ENCODE results near the gene SSR1.

The SSR1 gene

DNA sequence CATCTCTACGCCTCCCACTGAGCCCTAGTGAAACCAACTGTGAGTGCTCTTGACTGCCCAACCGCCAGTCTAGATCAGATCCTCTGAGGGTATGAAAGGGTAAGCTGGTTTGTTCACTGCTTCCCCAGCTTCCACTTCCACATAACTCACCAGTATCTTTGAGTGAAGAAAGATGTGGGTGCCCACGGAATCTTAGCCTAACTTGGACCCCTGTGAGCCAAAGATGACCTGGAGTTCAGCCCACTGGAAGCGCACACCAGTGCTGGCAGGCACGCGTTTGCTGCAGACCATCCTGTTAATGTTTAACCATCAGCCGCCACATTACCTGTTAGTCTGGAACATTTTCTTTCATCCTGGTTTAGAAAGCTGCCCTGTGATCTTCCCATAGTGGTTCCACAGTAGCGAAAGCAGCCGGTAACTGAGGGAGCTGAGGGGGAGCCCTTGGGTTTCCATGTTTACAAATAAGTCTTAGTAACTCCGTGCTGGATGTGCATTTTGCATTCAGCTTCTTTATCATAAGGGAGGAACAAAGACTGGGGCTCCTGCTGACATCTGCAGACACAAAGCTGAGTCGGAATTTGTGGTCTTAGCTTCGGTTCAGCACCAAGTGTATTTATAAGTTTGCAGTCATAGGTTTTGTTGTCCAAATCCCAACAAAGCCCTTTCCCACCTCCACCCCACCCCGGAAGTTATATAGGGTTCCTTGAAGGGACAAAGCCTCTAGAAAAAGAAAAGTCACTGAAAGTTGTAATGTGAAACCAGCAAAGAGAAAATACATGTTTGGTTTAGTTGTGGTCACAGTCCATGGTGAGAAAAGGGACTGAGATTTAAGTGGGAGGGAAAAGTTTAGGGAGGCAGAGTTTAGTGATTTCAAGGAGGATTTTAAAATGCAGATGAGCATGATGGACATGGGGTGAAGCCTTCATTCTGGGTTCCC lies 71.0 kb downstream of the SSR1 start:
- in situ Hi-C loops (cut with HindIII; ENCODE audit: low pct_ligation_motif_present, low sequenced_read_pairs) = loop anchor here (25.0 kb wide), 1 partner anchor 530 kb away; no protein-coding TSS in a partner anchor
- DNase-seq = peak; percentile 12
- Histone ChIP-seq H3K27me3 (replicated peaks) (no peaks in the 10 kb centered on the region), H3K27ac (peak overlapping the region; percentile 39), H3K36me3 (replicated peaks) (peaks cover 14% of the 10 kb centered on the region), H3K4me3 (ENCODE audit: low read depth, low read length) (no peak overlapping the region)
- TF ChIP-seq, protein P1, sequence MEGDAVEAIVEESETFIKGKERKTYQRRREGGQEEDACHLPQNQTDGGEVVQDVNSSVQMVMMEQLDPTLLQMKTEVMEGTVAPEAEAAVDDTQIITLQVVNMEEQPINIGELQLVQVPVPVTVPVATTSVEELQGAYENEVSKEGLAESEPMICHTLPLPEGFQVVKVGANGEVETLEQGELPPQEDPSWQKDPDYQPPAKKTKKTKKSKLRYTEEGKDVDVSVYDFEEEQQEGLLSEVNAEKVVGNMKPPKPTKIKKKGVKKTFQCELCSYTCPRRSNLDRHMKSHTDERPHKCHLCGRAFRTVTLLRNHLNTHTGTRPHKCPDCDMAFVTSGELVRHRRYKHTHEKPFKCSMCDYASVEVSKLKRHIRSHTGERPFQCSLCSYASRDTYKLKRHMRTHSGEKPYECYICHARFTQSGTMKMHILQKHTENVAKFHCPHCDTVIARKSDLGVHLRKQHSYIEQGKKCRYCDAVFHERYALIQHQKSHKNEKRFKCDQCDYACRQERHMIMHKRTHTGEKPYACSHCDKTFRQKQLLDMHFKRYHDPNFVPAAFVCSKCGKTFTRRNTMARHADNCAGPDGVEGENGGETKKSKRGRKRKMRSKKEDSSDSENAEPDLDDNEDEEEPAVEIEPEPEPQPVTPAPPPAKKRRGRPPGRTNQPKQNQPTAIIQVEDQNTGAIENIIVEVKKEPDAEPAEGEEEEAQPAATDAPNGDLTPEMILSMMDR (IDR thresholded peaks at IDR 0.05; ENCODE audit: low read depth, low read length, missing control alignments) = no peak

DNA sequence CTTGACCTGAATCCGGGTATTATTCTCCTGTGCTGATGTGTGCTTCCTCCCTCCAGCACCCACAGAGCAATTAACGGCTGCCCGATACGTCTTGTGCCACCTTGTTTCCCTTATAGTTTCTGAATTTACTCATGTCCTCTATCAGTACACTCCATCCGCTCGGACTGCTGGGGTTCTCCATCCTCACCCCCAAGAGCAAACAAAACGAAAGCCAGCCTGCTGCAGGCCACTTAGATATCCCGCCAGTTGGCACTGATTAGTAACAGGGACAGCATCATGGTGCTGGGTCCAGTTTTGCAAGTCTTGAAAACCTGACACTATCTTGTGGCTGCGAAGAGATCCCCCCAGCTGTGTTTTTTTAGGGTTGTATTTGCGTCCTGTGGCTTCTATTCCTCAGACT lies 71.8 kb downstream of the SSR1 start:
- H3K27ac ChIP-seq = no peak overlapping the region
- H3K27me3 ChIP-seq (replicated peaks) = no peaks in the 10 kb centered on the region
- H3K4me3 ChIP-seq (ENCODE audit: low read depth, low read length) = no peak overlapping the region
- peaks cover 10% of the 10 kb centered on the region for H3K36me3 ChIP-seq (replicated peaks)
- in situ Hi-C loops (cut with HindIII; ENCODE audit: low pct_ligation_motif_present, low sequenced_read_pairs) = loop anchor here (25.0 kb wide), 1 partner anchor 529 kb away; no protein-coding TSS in a partner anchor
- TF ChIP-seq, protein P1 (IDR thresholded peaks at IDR 0.05; ENCODE audit: low read depth, low read length, missing control alignments) = no peak
- DNase-seq = no peak

DNA sequence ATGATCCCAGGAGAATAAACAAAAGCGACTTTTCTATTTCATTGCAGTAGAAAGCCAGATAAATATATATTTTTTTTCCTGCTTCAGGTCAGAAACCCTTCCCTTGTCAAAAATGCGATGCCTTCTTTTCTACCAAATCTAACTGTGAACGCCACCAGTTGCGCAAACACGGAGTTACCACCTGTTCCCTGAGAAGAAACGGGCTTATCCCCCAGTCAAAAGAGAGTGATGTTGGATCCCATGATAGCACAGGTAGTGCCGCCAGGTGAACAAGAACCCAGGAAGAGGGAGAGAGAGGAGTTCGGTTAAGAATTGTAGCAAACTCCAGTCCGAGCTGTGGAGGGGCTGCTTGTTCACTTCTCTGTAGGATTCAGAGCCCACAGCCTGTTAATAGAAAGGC lies 72.6 kb downstream of the SSR1 start:
- Histone ChIP-seq H3K4me3 (ENCODE audit: low read depth, low read length) (no peak overlapping the region), H3K27me3 (replicated peaks) (no peaks in the 10 kb centered on the region), H3K27ac (no peak overlapping the region), H3K36me3 (replicated peaks) (peaks cover 17% of the 10 kb centered on the region)
- in situ Hi-C loops (cut with HindIII; ENCODE audit: low pct_ligation_motif_present, low sequenced_read_pairs) = loop anchor here (25.0 kb wide), 1 partner anchor 528 kb away; no protein-coding TSS in a partner anchor
- DNase-seq = no peak
- TF ChIP-seq, protein P1 (IDR thresholded peaks at IDR 0.05; ENCODE audit: low read depth, low read length, missing control alignments) = no peak

DNA sequence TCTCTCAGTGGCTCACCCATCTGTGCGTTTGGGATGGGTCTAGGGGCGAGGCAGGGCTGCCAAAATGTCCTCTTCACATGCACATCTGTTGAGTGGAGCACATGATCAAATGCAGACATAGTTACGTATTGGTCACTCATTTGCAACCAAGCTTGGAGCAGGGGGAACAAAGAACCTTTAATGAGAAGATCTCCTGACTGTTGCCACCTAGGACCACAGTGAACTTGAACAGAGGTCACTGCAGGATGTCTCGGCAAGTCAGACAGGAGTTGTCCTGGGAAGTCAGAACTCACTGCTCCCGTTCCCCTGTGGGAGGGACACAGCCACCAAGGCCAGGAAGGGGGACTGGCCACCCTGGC lies 73.4 kb downstream of the SSR1 start:
- Histone ChIP-seq H3K27ac (no peak overlapping the region), H3K4me3 (ENCODE audit: low read depth, low read length) (no peak overlapping the region), H3K27me3 (replicated peaks) (no peaks in the 10 kb centered on the region), H3K36me3 (replicated peaks) (peaks cover 25% of the 10 kb centered on the region)
- TF ChIP-seq, protein P1 (IDR thresholded peaks at IDR 0.05; ENCODE audit: low read depth, low read length, missing control alignments) = no peak
- in situ Hi-C loops (cut with HindIII; ENCODE audit: low pct_ligation_motif_present, low sequenced_read_pairs) = loop anchor here (25.0 kb wide), 1 partner anchor 527 kb away; no protein-coding TSS in a partner anchor
- DNase-seq = no peak

DNA sequence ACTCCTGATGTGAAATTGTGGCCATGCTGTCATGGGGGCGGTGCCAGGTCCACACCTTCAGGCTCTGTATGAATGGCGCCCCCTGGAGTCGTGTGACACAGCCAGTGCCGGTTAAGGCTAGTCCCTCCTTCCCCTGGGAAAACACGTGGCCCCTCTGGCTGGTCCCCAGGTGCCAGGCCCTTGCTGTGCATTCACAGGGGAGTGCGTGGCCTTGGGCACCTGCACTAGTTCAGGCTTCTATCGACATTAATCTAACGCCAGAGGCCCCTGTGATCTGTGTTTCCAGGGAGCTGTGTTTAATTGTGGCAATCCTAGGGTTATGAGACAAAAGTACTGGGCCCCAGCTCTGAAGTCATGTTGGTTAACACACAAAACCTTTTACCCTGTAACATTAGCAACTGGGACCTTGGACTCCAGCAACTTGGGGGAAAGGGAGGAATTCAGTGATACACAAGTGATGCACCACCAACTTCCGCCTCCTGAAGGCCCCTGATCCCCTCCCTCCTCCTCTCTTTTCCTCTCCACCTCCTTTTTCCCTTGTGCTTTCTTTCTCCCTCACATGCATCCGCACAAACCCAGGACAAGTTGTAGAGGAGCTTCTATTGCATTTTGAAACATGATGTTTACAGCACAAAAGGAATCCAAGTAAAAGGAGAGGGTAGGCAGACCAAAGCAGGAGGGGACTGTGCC lies 74.0 kb downstream of the SSR1 start:
- Histone ChIP-seq H3K4me3 (ENCODE audit: low read depth, low read length) (no peak overlapping the region), H3K27ac (no peak overlapping the region), H3K36me3 (replicated peaks) (peaks cover 25% of the 10 kb centered on the region), H3K27me3 (replicated peaks) (no peaks in the 10 kb centered on the region)
- in situ Hi-C loops (cut with HindIII; ENCODE audit: low pct_ligation_motif_present, low sequenced_read_pairs) = loop anchor here (25.0 kb wide), 1 partner anchor 527 kb away; no protein-coding TSS in a partner anchor
- TF ChIP-seq, protein P1 (IDR thresholded peaks at IDR 0.05; ENCODE audit: low read depth, low read length, missing control alignments) = peak; percentile 83
- DNase-seq = peak; percentile 75
